WERI-Rb-1 (cell line): ENCODE results near the gene CDH4.

Experiments used
- DNase-seq: peaks from one replicate; pipeline ENCODE4 v3.0.0-alpha.2; 2020
- H3K27ac ChIP-seq: fragments of 250-450 bp; sonication (Bioruptor Pico); 2 replicates; pipeline ENCODE4 v1.5.1; 2020; ENCODE audit warnings: mild to moderate bottlenecking, moderate library complexity
- H3K27me3 ChIP-seq: fragments of 250-450 bp; sonication (Bioruptor Pico); 2 replicates; pipeline ENCODE4 v1.5.1; 2021; ENCODE audit warnings: mild to moderate bottlenecking, low read depth, moderate library complexity; ENCODE audit not compliant: insufficient read depth, severe bottlenecking
- H3K36me3 ChIP-seq: fragments of 250-450 bp; sonication (Bioruptor Pico); 2 replicates; pipeline ENCODE4 v1.5.1; 2020; ENCODE audit warnings: mild to moderate bottlenecking, moderate library complexity
- H3K4me3 ChIP-seq: 2 replicates; pipeline ENCODE4 v1.5.1; 2011; ENCODE audit warnings: low read depth, mild to moderate bottlenecking, control low read depth, low read length
- H3K9me3 ChIP-seq: fragments of 250-450 bp; sonication (Bioruptor Pico); 2 replicates; pipeline ENCODE4 v1.5.1; 2021; ENCODE audit warnings: mild to moderate bottlenecking, moderate library complexity; ENCODE audit not compliant: severe bottlenecking
- TF ChIP-seq, protein P1 (sequence below): IDR thresholded peaks from 2 replicates; pipeline ENCODE4 v1.5.1; 2011; ENCODE audit warnings: low read depth, mild to moderate bottlenecking, control low read depth, inconsistent platforms, low read length

CDH4 gene

DNA sequence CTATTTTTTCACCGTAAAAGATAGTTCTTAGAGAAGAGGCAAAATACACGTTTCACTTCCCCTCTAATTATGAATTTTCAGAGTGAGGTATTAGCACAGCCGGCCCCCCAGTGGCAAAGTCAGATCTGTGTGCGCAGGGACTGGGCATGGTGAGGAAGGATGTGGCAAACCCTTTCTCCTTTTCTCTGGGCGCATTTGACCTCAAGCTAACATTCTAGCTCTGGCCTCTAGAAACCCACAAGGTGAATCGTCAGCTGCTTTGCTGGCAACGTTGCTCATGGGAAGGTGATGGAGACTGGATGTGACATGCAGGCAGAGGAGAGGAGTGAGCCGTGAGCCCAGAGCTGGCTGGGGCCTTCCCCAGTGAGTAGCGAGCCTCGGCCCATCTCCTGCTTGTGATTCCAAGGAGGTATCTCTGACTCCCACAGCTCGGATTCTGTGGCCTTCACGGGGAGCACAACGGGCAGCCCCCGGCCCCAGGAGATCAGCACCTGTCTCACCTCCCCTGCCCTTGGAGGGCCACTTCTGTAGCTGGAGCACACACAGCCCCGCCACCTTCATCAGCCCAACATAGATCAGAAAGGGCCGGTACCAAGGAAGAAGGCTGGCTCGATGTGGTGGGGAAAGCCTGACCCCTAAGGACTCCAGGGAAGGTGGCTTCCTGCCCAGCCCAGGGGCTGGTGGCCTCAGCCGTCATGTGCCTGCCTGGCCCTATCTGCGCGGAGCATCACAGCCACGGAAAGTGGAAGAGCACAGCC lies 660.8 kb downstream of the CDH4 start:
- peaks cover 4% of the 10 kb centered on the region for H3K9me3 ChIP-seq
- no peaks in the 10 kb centered on the region for H3K36me3 ChIP-seq
- no peak overlapping the region for H3K27ac ChIP-seq
- DNase-seq, result no peak
- TF ChIP-seq, protein P1, sequence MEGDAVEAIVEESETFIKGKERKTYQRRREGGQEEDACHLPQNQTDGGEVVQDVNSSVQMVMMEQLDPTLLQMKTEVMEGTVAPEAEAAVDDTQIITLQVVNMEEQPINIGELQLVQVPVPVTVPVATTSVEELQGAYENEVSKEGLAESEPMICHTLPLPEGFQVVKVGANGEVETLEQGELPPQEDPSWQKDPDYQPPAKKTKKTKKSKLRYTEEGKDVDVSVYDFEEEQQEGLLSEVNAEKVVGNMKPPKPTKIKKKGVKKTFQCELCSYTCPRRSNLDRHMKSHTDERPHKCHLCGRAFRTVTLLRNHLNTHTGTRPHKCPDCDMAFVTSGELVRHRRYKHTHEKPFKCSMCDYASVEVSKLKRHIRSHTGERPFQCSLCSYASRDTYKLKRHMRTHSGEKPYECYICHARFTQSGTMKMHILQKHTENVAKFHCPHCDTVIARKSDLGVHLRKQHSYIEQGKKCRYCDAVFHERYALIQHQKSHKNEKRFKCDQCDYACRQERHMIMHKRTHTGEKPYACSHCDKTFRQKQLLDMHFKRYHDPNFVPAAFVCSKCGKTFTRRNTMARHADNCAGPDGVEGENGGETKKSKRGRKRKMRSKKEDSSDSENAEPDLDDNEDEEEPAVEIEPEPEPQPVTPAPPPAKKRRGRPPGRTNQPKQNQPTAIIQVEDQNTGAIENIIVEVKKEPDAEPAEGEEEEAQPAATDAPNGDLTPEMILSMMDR, result no peak
- H3K4me3 ChIP-seq, result no peak overlapping the region
- H3K27me3 ChIP-seq, result peaks cover 15% of the 10 kb centered on the region

DNA sequence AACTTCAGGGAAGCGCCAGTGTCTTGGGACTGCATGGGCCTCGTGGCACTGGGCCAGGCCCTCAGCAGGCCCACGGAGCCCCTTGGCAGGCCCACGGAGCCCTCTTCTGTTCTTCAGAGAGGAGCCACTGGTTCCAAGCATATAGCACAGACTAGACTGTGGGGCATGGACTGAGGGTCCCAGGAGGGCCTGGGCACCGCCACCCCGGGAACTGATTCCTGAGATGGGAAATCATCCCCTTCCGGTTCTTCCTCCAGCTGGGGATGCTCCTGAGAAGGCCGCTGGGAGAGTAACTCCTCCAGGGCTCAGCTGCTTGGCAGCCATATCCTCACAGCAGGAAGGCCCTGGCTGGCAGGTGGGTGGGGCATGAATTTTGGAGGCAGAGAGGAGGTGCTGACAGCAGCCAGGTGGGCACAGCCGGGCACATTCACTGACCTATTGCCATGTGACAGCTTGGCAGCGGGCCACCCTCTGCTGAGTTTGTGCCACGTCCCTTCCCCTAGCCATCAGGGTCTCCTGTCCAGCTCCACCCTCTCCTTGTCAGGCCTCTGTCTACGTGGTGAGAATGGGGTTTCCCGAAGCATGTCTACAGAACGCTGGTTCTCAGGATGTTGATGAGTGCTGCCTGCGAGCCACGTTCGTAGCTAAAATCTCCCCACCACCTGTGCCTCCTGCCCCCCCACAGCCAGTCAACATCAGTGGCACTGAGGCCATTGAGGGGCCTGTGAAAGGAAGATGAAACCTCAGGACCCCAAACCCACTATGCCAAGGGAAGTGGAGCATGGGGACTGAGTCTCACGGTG lies 661.6 kb downstream of the CDH4 start:
- TF ChIP-seq, protein P1, result no peak
- Histone ChIP-seq H3K27ac (no peak overlapping the region), H3K9me3 (peaks cover 4% of the 10 kb centered on the region), H3K27me3 (peaks cover 15% of the 10 kb centered on the region), H3K36me3 (no peaks in the 10 kb centered on the region), H3K4me3 (no peak overlapping the region)
- no peak for DNase-seq

DNA sequence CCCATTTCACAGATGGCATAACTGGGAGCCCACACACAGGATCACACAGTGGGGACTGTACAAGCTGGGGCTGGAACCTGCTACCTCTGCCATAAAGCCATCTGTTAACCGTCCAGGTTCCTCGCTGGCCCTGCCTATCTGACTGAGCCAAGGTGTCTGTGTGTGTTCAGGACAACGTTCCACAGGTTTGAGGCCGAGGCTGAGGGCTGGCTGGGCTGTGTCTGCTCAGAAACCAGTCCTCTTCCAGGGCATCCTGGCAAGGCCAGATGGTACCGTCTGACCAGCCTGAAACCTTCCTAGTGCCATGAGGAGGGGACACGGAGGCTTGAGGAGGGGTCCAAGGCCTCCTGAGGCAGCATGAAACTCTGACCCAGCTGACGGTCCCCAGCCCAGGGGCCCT lies 663.0 kb downstream of the CDH4 start:
- no peak overlapping the region for H3K4me3 ChIP-seq
- peaks cover 4% of the 10 kb centered on the region for H3K9me3 ChIP-seq
- no peak overlapping the region for H3K27ac ChIP-seq
- H3K27me3 ChIP-seq, result peaks cover 15% of the 10 kb centered on the region
- no peaks in the 10 kb centered on the region for H3K36me3 ChIP-seq
- TF ChIP-seq, protein P1, result no peak
- no peak for DNase-seq

GRCh38 chr20:61916318-61916891 lies 664.3 kb downstream of the CDH4 start:
- H3K27me3 ChIP-seq, result peaks cover 15% of the 10 kb centered on the region

DNA sequence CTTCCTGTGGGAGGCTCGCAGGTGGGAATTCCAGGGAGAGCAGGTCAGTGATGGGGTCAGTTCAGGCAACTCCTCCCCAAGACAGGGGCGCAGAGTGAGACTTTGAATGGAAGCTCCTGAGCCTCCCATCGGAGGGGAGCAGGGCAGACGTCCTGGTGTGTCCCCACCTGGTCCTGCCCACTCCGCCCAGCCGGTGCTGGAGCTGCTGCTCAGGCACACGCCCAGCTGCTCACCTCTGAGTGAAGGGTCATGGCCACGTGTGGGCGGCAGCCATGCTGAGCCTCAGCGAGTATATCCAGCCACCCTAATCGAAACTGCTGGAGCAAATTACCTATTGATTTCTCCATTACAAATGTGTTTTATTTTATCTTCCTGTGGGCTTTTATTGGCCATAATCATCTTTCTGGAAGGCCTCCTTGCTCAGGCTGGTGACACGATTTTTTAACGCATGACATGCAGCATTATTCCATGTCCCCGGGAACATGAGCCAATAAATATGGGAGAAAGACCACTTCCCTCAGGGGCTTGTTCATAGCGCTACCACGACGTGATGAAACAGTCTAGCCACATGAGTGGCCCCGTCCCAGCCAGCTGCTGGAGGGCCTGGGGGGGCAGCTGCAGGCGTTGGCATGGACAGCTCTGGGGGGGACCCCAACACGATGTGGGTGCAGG lies 665.5 kb downstream of the CDH4 start:
- peaks cover 9% of the 10 kb centered on the region for H3K27me3 ChIP-seq
- H3K4me3 ChIP-seq, result no peak overlapping the region
- no peaks in the 10 kb centered on the region for H3K36me3 ChIP-seq
- no peak for DNase-seq
- no peak overlapping the region for H3K27ac ChIP-seq
- TF ChIP-seq, protein P1, result no peak
- no peaks in the 10 kb centered on the region for H3K9me3 ChIP-seq

More at GRCh38 chr20:61916318-61916891, 664.3 kb downstream of the CDH4 start:
- Histone ChIP-seq H3K4me3 (no peak overlapping the region), H3K9me3 (no peaks in the 10 kb centered on the region), H3K36me3 (no peaks in the 10 kb centered on the region), H3K27ac (no peak overlapping the region)
- no peak for DNase-seq
- TF ChIP-seq, protein P1, result no peak
